Psoas muscle (tissue), 8 donors: ENCODE measurements around the gene VSTM4. TPM values are rescaled to one million over a fixed set of nuclear protein-coding genes. Genes with fewer than 3 reads are reported as not detected.

ENCODE experiments used
- ATAC-seq, 4 donors: fragments of 200-7000 bp; cut with Tn5 transposase; one replicate each; pipeline ENCODE4 v1.9.1; 2020; ENCODE audit warnings: moderate library complexity in 3 of 4, mild to moderate bottlenecking in 2 of 4
- DNase-seq, 2 donors: peaks; one replicate each; pipeline ENCODE4 v3.0.0-alpha.2; 2020
- H3K27ac ChIP-seq: fragments of 200-600 bp; one replicate; pipeline ENCODE4 v1.8.0; 2022
- H3K27me3 ChIP-seq, 3 donors: fragments of 200-600 bp in 1 of 3; one replicate each; pipeline versions ENCODE4 v1.6.1 to v1.8.0; 2013 to 2022; ENCODE audit warnings: low read length in 2 of 3, mild to moderate bottlenecking in 2 of 3, moderate library complexity in 1 of 3; ENCODE audit not compliant: insufficient read depth in 3 of 3
- H3K36me3 ChIP-seq, 2 donors: fragments of 200-600 bp in 1 of 2; one replicate each; pipeline versions ENCODE4 v1.6.1 to v1.8.0; 2013 to 2022; ENCODE audit warnings: low read depth in 1 of 2, mild to moderate bottlenecking in 1 of 2, moderate library complexity in 1 of 2; ENCODE audit not compliant: insufficient read depth in 1 of 2
- H3K4me1 ChIP-seq: fragments of 200-600 bp; one replicate; pipeline ENCODE4 v1.8.0; 2022
- H3K4me3 ChIP-seq: fragments of 200-600 bp; one replicate; pipeline ENCODE4 v1.8.0; 2022; ENCODE audit warnings: mild to moderate bottlenecking
- H3K9me3 ChIP-seq: fragments of 200-600 bp; one replicate; pipeline ENCODE4 v1.8.0; 2022
- CTCF ChIP-seq: fragments of 200-600 bp; IDR thresholded peaks from one replicate; pipeline ENCODE4 v1.8.0; 2022; ENCODE audit warnings: antibody characterized with exemption
- WGBS, 3 donors: extraction: QIAGEN DNeasy Blood & Tissue Kit; methylation state at CpG; one replicate each; pipeline versions ENCODE4 v1.1.6 to v1.1.7; 2013; 5-methylcytosine and 5-hydroxymethylcytosine counted together
- intact Hi-C, 2 donors: fragments of 100-400 bp; cut with DNase I; formaldehyde crosslinking; loops; one replicate each; pipeline versions ENCODE4 v1.11.0 to v1.14.2; 2022
- polyA plus RNA-seq, 3 donors: library from polyadenylated mRNA; stranded (reverse); fragments of 200-250 nt; gene quantifications; one replicate each; pipeline ENCODE4 v1.2.3, GENCODE V29; 2013
- total RNA-seq, 4 donors: library from RNA; stranded (reverse); fragmentation: NEBNext Ultra II Directional in 2 of 4; extraction: Animal tissue kit (Norgen Biotek cat#: 25700) in 2 of 4; gene quantifications; one replicate each; pipeline versions ENCODE4 v1.2.1 to v1.2.4, GENCODE V29; 2021 to 2023
- donor health status: healthy with polysubstance abuse.
- donor health status: DM: no; HTN: no; CAD: no; lungs with moderate emphysema.
- donor health status: Bipolar disorder and iron deficiency.
- donor health status: healthy.
- donor health status: DM: yes; HTN: yes; CAD: no.
- donor health status: DM: no; HTN: no; CAD: no.
- donor health status: DM: no; HTN: no; CAD: no.
- donor health status: DM: yes; HTN: yes; CAD: no.

The VSTM4 gene
- total and polyA plus RNA-seq, 7 donors: 1.0 to 4.4 (median 1.8) TPM

DNA sequence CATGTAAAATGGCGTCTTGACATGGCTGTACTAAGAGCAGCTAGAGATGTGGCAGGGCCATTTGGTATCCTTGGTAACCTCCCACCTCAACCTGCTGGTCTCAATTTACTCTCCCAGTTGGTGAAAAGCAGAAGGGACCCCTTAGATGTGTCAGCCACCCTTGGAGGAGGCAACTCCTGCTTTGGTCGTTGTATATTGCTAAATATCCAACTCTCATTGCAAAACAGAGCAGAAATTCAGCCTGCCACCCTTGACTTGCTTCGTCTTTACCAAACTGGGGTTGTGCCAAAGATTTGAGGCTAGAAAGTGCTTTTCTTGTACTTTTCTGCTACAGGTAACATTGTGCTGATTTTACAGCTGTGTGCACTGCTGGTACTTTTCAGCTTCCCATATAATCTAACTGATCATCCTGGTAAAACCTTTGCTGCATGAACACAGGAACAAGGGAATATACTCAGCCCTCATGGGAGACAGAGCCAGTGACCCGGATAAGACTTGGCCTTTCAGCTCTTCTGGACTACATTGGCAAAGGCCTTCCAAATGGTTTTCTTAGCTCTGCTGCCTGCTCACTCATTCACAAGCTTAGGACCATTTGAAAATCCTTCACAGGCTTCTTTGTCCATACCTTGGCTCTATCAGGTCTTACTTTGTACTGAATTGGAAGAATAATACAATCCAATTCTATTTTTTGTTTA, 2.2 kb upstream of the VSTM4 start:
- 58 to 78% (median 58%) methylated on average over 4 of the region's 4 CpGs for WGBS, 3 donors
- no peak for ATAC-seq

DNA sequence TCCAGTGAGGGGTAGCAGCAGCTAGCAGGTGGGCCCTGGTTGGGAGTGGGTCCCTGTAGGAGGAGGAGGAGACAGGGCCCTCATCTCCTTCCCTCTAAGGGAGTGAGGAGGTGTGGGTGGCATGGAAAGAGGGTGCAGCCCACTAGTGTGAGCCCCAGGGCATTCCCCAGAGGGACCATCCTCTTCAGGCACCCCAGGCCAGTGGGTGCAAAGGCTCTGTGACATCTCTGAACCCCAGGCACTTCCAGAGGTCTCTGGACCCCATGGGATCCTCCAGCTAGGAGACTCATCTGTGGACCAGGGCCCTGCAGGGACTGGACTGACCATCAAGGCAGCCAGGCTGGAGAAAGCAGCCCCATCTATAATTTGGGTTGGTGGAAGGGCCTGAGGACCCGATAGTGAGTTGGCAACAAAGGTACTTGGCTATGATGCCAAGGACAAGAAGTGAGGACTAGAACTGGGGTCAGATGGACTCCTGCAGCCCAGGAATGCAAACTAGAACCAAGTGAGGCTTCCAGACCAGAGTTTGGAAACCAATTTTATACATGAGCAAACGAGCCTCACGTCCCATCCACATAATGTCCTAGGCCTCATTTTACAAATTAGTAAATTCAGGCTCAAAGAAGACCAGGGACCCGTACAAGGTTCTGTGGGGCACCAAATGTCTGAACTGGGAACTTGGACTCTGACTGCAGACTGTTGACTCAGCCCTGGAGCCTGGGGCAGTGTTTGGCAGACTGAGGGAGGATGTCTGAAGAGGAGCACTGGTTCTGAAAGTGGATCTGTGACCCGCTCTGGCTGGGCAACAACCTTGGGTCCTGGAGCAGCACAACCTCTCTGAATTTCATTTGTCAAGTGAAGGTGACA, 1.4 kb upstream of the VSTM4 start:
- Histone ChIP-seq H3K27ac (no peak overlapping the region), H3K9me3 (no peaks in the 10 kb centered on the region), H3K4me1 (peaks cover 3% of the 10 kb centered on the region), H3K36me3 (no peaks in the 10 kb centered on the region), H3K4me3 (no peak overlapping the region), H3K27me3 (peaks cover 0 to 6% (median 0%) of the 10 kb centered on the region in 3 donors)
- ATAC-seq (no peak), DNase-seq (no peak)
- TF ChIP-seq CTCF: no peak
- intact Hi-C loops: loop anchor here in 1 of 2 donors (10.0 kb wide), 1 partner anchor 112 kb away; no protein-coding TSS in a partner anchor
- 62 to 80% (median 67%) methylated on average over 5 of the region's 5 CpGs for WGBS, 3 donors

More for the DNA sequence above, 2.2 kb upstream of the VSTM4 start:
- H3K27me3 ChIP-seq: peaks cover 0 to 6% (median 0%) of the 10 kb centered on the region in 3 donors
- H3K4me3 ChIP-seq: no peak overlapping the region
- no peak overlapping the region for H3K27ac ChIP-seq
- DNase-seq: no peak
- no peaks in the 10 kb centered on the region for H3K36me3 ChIP-seq
- TF ChIP-seq CTCF: no peak
- H3K4me1 ChIP-seq: peaks cover 3% of the 10 kb centered on the region
- intact Hi-C loops: loop anchor here in 1 of 2 donors (10.0 kb wide), 1 partner anchor 113 kb away; no protein-coding TSS in a partner anchor
- H3K9me3 ChIP-seq: no peaks in the 10 kb centered on the region

DNA sequence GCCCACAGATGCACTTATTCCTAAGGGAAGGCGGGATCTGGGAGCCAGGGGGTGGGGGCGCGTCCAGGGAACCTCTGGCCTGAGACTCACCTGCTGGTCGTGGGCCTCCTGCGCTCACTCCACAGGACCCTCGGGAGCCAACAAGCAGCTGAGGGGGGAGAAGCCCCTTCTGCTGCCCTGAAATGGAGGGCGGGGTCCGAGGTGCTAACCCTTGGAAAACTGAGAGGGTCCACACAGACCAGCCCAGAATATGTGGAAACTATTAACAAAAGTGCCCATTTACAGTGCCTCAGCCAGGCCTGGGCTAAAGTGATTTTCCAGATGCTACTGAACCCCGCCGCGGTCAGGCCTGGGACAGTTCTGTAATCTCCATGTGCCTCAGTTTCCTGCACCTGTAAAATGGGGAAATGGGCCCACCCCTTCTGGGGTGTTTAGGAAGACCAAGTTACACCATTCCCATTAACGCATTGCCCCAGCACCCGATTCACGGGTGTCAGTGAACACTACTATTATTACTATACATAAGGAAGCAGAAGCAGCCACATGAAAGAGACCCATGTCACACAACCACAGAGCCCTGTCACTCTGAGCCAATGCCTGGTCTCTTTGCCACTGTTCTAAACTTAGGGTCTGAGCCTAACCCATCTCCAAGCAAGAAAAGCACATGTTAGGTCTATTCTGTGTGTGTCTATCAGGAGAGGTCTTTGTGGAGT, 630 bp upstream of the VSTM4 start:
- DNase-seq (no peak), ATAC-seq (peak in 2 of 4 donors; percentile 9 to 50)
- peaks cover 3% of the 10 kb centered on the region for H3K4me1 ChIP-seq
- H3K4me3 ChIP-seq: peak overlapping the region; percentile 43
- intact Hi-C loops: loop anchor here in 1 of 2 donors (10.0 kb wide), 1 partner anchor 111 kb away; no protein-coding TSS in a partner anchor
- WGBS, 3 donors: 75 to 80% (median 75%) methylated on average over 13 to 14 of the region's 14 CpGs
- peaks cover 0 to 6% (median 0%) of the 10 kb centered on the region in 3 donors for H3K27me3 ChIP-seq
- no peaks in the 10 kb centered on the region for H3K9me3 ChIP-seq
- no peak overlapping the region for H3K27ac ChIP-seq
- no peaks in the 10 kb centered on the region for H3K36me3 ChIP-seq
- no peak for TF ChIP-seq CTCF

- Histone ChIP-seq H3K9me3 (no peaks in the 10 kb centered on the region), H3K27ac (peak overlapping the region; percentile 59), H3K4me3 (peak overlapping the region; percentile 69), H3K27me3 (peaks cover 0 to 6% (median 0%) of the 10 kb centered on the region in 3 donors), H3K4me1 (peaks cover 9% of the 10 kb centered on the region), H3K36me3 (no peaks in the 10 kb centered on the region)
- TF ChIP-seq CTCF: no peak
- ATAC-seq: peak in 3 of 4 donors; percentile 4 to 51 (median 25)
- DNase-seq: peak in 1 of 2 donors; percentile 59
- WGBS, 3 donors: 30 to 36% (median 35%) methylated on average over 9 of the region's 9 CpGs
- intact Hi-C loops: loop anchor here in 1 of 2 donors (10.0 kb wide), 1 partner anchor 110 kb away; no protein-coding TSS in a partner anchor
Measured at GRCh38 chr10:49114718-49115014, 656 bp downstream of the VSTM4 start.
